GM23338 (cell line): ENCODE results near the gene RPL22. TPM values are rescaled to one million over a fixed set of nuclear protein-coding genes. Genes with fewer than 3 reads are reported as not detected.
"Not testable (repeated sequence)": the region's sequence is repeated elsewhere in the genome, so short reads cannot be mapped to it uniquely, and the experiment has no call there.

Source experiments
- ATAC-seq: fragments of 200-7000 bp; cut with Tn5 transposase; 3 replicates; pipeline ENCODE4 v1.9.1; 2020
- DNase-seq: peaks from one replicate; pipeline ENCODE4 v3.0.0-alpha.2; 2015; ENCODE audit warnings: low spot score
- H2AFZ ChIP-seq: fragments of 200-600 bp; sonication (generic); 2 replicates; pipeline ENCODE4 v1.8.0; 2016; ENCODE audit warnings: antibody characterized with exemption, mild to moderate bottlenecking, moderate library complexity
- H3F3A ChIP-seq: fragments of 200-600 bp; sonication (generic); replicated peaks from 2 replicates; pipeline ENCODE4 v1.8.0; 2017; ENCODE audit warnings: antibody characterized with exemption, mixed run types, low read depth
- H3K27ac ChIP-seq: fragments of 200-600 bp; sonication (generic); 2 replicates; pipeline ENCODE4 v1.6.1; 2016; ENCODE audit warnings: low read depth
- H3K27me3 ChIP-seq: fragments of 200-600 bp; sonication (generic); 2 replicates; pipeline ENCODE4 v1.8.0; 2016; ENCODE audit warnings: mild to moderate bottlenecking, mixed run types, moderate library complexity; ENCODE audit not compliant: insufficient read depth
- H3K36me3 ChIP-seq: fragments of 200-600 bp; sonication (generic); 2 replicates; pipeline ENCODE4 v1.8.0; 2016; ENCODE audit warnings: mild to moderate bottlenecking; ENCODE audit not compliant: insufficient read depth
- H3K4me1 ChIP-seq: fragments of 200-600 bp; sonication (generic); 2 replicates; pipeline ENCODE4 v1.8.0; 2016; ENCODE audit warnings: mild to moderate bottlenecking, moderate library complexity; ENCODE audit not compliant: insufficient read depth
- H3K4me2 ChIP-seq: fragments of 200-600 bp; sonication (generic); 2 replicates; pipeline ENCODE4 v1.7.1; 2017; ENCODE audit warnings: mixed run types
- H3K4me3 ChIP-seq: fragments of 200-600 bp; sonication (generic); 2 replicates; pipeline ENCODE4 v1.6.1; 2016; ENCODE audit warnings: mixed run types
- H3K79me2 ChIP-seq: fragments of 200-600 bp; sonication (generic); replicated peaks from 2 replicates; pipeline ENCODE4 v1.8.0; 2017; ENCODE audit warnings: mild to moderate bottlenecking; ENCODE audit not compliant: insufficient read depth
- H3K9me2 ChIP-seq: fragments of 200-600 bp; sonication (generic); 2 replicates; pipeline ENCODE4 v1.8.0; 2017; ENCODE audit not compliant: insufficient read depth
- H4K20me1 ChIP-seq: fragments of 200-600 bp; sonication (generic); replicated peaks from 2 replicates; pipeline ENCODE4 v1.8.0; 2017; ENCODE audit warnings: mild to moderate bottlenecking; ENCODE audit not compliant: insufficient read depth
- H3K27ac Mint-ChIP-seq: 2 replicates; pipeline ENCODE4 v1.8.0; 2020; ENCODE audit warnings: inconsistent platforms, mild to moderate bottlenecking, moderate library complexity, mixed read lengths
- H3K27me3 Mint-ChIP-seq: 3 replicates; pipeline ENCODE4 v1.8.0; 2022; ENCODE audit warnings: low read depth, mild to moderate bottlenecking, moderate library complexity, mixed read lengths, inconsistent platforms; ENCODE audit not compliant: insufficient read depth, poor library complexity
- H3K36me3 Mint-ChIP-seq: 3 replicates; pipeline ENCODE4 v1.8.0; 2021; ENCODE audit warnings: low read depth, mild to moderate bottlenecking, inconsistent platforms, moderate library complexity, mixed read lengths
- H3K4me1 Mint-ChIP-seq: 3 replicates; pipeline ENCODE4 v1.8.0; 2020; ENCODE audit warnings: mild to moderate bottlenecking, inconsistent platforms, mixed read lengths
- H3K4me3 Mint-ChIP-seq: 3 replicates; pipeline ENCODE4 v1.8.0; 2021; ENCODE audit warnings: moderate library complexity, mild to moderate bottlenecking, inconsistent platforms, mixed read lengths
- H3K9me3 Mint-ChIP-seq: 3 replicates; pipeline ENCODE4 v1.8.0; 2020; ENCODE audit warnings: moderate library complexity, mild to moderate bottlenecking, inconsistent platforms, mixed read lengths
- CREB1 ChIP-seq: fragments of 250-450 bp; sonication (Bioruptor Pico); IDR thresholded peaks from 2 replicates; pipeline ENCODE4 v1.5.0; 2020; ENCODE audit warnings: low read depth, mild to moderate bottlenecking, moderate library complexity
- EZH2 ChIP-seq: fragments of 200-600 bp; sonication (generic); IDR thresholded peaks from one replicate; pipeline ENCODE4 v1.8.0; 2017; ENCODE audit warnings: antibody characterized with exemption, mild to moderate bottlenecking, low read depth; ENCODE audit not compliant: unreplicated experiment
- ZNF114 ChIP-seq: fragments of 250-450 bp; sonication (Bioruptor Pico); IDR thresholded peaks from 2 replicates; pipeline ENCODE4 v1.5.0; 2020; ENCODE audit warnings: mild to moderate bottlenecking, moderate library complexity
- polyA plus RNA-seq: library from polyadenylated mRNA; unstranded; fragments of >200 nt; fragmentation: Nextera tagmentation; extraction: Ambion mirVana; gene quantifications from 2 replicates; pipeline ENCODE4 v1.2.1, GENCODE V29; 2016
- total RNA-seq: library from RNA; depleted of rRNA; stranded (reverse); fragments of >200 nt; shearing (Covaris generic); gene quantifications from 2 replicates; pipeline ENCODE4 v1.2.3, GENCODE V29; 2014

Gene RPL22
- total and polyA plus RNA-seq, 2 experiments from 2014 or later, result 145 to 818 TPM

DNA sequence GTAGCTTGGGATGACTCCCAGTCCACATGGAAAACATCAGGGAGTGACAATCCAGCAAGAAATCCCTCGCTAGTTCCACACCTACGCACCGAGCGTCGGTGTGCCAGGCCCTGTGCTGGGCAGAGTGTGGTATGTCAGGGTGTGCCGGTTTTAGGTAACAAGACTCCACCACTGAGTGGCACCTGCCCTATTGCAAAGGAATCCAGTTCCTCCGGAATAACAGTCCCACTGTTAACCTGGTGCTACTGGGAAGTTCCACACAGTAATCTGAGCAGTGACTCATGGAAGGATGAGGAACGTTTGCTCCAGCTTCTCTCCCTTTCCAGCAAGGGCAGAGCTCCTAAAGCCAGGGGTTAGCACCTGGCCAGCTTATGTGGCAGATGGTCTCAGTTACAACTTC, 20.8 kb upstream of the RPL22 start:
- Histone ChIP-seq H3F3A (peaks cover 12% of the 10 kb centered on the region; the same call in 1 of the 2 replicates), H3K9me2 (no peaks in the 10 kb centered on the region), H4K20me1 (peaks cover 9% of the 10 kb centered on the region; the same call in 1 of the 2 replicates), H3K4me1 (no peaks in the 10 kb centered on the region), H3K27me3 (no peaks in the 10 kb centered on the region), H3K36me3 (peaks cover 13% of the 10 kb centered on the region), H3K4me2 (no peak overlapping the region), H3K27ac (no peak overlapping the region), H2AFZ (no peak overlapping the region), H3K79me2 (no peaks in the 10 kb centered on the region), H3K4me3 (no peak overlapping the region)
- Mint-ChIP-seq H3K36me3 (peaks cover 37% of the 10 kb centered on the region), H3K4me1 (peaks cover 2% of the 10 kb centered on the region; the same call in 1 of the 3 replicates), H3K27me3 (peaks cover 16% of the 10 kb centered on the region), H3K9me3 (no peaks in the 10 kb centered on the region; the same call in 2 of the 3 replicates), H3K4me3 (no peak overlapping the region), H3K27ac (no peak overlapping the region)
- DNase-seq (no peak), ATAC-seq (no peak)
- TF ChIP-seq ZNF114 (CRISPR knock-in tag) (no peak), EZH2 (no peak)

DNA sequence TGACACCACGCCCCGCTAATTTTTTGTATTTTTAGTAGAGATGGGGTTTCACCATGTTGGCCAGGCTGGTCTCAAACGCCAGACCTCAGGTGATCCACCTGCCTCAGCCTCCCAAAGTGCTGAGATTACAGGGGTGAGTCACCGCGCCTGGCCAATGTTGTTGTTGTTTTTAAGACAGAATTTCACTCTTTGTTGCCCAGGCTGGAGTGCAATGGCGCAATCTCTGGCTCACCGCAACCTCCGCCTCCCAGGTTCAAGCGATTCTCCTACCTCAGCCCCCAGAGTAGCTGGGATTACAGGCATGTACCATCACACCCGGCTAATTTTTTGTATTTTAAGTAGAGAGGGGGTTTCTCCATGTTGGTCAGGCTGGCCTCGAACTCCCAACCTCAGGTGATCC, 20.2 kb upstream of the RPL22 start:
- H3K4me1 Mint-ChIP-seq, H4K20me1 ChIP-seq, H3K9me3 Mint-ChIP-seq, H3K27me3 ChIP-seq, H3K4me3 ChIP-seq, H3K9me2 ChIP-seq, H3K4me2 ChIP-seq, ATAC-seq, H3K4me3 Mint-ChIP-seq, H3K79me2 ChIP-seq, DNase-seq, H3K27ac Mint-ChIP-seq, H3K27ac ChIP-seq, H3K4me1 ChIP-seq, H2AFZ ChIP-seq: not testable (repeated sequence)
- Mint-ChIP-seq H3K36me3 (peaks cover 31% of the 10 kb centered on the region), H3K27me3 (peaks cover 16% of the 10 kb centered on the region)
- peaks cover 13% of the 10 kb centered on the region for H3K36me3 ChIP-seq
- H3F3A ChIP-seq, result peaks cover 12% of the 10 kb centered on the region; the same call in 1 of the 2 replicates

DNA sequence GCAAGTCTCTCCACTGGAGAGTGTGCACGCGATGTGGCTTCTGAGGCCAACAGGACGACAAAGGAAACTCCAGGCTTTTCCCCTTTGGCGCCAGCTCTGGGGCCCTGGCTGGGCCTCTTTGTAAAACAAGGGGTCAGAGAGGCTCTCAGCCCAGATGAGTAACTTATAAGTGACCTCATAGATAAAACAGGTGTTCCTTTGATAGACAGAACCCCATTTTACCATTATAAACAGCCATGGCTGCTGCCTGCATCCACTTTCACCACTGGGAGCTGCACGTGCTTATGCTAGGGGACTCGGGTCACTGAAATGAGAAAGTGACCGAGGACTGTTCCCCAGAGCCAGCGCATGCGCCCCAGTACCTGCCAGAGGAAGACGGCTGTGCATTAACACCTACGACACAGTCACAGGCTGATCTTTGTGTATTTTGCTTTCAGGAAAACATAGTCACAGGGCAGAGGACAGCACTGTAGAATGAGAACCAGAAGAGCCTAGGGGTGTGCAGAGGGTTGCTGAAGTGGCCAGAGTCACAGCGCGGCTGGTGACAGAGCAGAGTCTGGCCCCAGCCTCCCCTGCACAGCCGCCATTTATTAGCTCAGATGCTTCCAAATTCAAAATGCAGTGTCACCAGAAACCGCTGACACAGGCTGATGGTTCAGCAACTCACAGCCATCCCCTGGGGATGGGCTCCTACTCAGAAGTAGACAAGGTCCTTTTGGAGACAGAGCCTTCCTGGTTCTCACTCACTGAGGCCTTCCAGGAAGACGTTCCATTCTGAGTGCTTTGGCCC, 19.2 kb upstream of the RPL22 start:
- DNase-seq (no peak), ATAC-seq (no peak)
- Histone ChIP-seq H3K27ac (no peak overlapping the region), H2AFZ (no peak overlapping the region), H3K36me3 (peaks cover 4% of the 10 kb centered on the region), H3K4me3 (no peak overlapping the region), H3K4me2 (no peak overlapping the region), H4K20me1 (peaks cover 8% of the 10 kb centered on the region; the same call in 1 of the 2 replicates), H3K27me3 (no peaks in the 10 kb centered on the region), H3K4me1 (no peaks in the 10 kb centered on the region), H3K79me2 (no peaks in the 10 kb centered on the region), H3K9me2 (no peaks in the 10 kb centered on the region), H3F3A (0 out of 2 replicates have a peak, but pooled peaks cover 7% of the 10 kb centered on the region)
- no peak for TF ChIP-seq CREB1 (CRISPR knock-in tag)
- peaks cover 14% of the 10 kb centered on the region for H3K27me3 Mint-ChIP-seq
- peaks cover 2% of the 10 kb centered on the region; the same call in 1 of the 3 replicates for H3K4me1 Mint-ChIP-seq
- H3K36me3 Mint-ChIP-seq, result peaks cover 20% of the 10 kb centered on the region
- H3K27ac Mint-ChIP-seq, result no peak overlapping the region; the same call in 1 of the 2 replicates
- no peak overlapping the region for H3K4me3 Mint-ChIP-seq
- H3K9me3 Mint-ChIP-seq, result no peaks in the 10 kb centered on the region; the same call in 2 of the 3 replicates
